ENCODE results near the gene KNCN.

GRCh38 chr1:46549697-46550681 is 1.5 kb downstream of the KNCN start:
- TF ChIP-seq CTCF (IDR thresholded peaks at IDR 0.05) (no peak), EZH2 (IDR thresholded peaks at IDR 0.05; ENCODE audit: borderline replicate concordance, insufficient read depth, low read depth, low read length, poor library complexity, severe bottlenecking) (no peak)
